22Rv1 (cell line): ENCODE results near the gene GPC1.

Experiments
- ZFX ChIP-seq: fragments of 450-650 bp; IDR thresholded peaks from 2 replicates; pipeline ENCODE4 v1.6.1; 2017; ENCODE audit warnings: antibody characterized with exemption, borderline replicate concordance
- TF ChIP-seq, protein P1 (sequence below): fragments of 450-650 bp; IDR thresholded peaks from 2 replicates; pipeline ENCODE4 v1.5.1; 2017; ENCODE audit warnings: mild to moderate bottlenecking

DNA sequence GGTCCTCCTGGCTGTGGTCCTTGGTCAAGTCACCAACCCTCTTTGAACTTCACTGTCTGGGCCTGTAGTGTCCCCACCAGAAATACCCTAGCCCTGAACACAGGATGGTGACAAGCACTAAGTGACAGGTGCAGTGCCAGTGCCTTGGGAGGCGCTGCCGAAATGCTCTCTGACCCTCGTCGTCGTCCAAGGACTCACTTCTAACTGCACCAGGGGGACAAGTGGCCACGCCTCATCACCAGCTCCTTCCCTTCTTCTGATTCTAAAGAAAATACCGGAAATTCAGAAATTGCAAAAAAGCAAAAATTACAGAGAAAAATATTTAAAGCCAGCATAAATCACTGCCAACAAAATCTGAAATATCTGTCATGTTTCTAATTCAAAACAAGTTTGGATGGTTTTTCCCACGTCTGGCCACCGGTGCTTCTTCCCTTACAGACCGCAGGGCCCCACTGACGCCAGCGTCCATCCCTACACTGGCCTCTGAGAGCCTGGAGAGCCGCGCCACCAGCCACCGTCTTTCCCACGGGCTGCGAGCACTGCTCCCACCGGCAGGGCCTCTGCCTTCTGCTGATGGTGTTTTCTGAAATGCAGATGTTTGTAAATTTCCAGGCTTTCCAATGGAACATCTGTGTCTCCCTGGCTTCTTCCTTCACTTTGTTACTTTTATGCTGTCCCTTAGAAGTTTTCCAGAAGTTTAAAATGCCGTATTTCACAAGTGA, 37.4 kb upstream of the GPC1 start:
- TF ChIP-seq, protein P1, sequence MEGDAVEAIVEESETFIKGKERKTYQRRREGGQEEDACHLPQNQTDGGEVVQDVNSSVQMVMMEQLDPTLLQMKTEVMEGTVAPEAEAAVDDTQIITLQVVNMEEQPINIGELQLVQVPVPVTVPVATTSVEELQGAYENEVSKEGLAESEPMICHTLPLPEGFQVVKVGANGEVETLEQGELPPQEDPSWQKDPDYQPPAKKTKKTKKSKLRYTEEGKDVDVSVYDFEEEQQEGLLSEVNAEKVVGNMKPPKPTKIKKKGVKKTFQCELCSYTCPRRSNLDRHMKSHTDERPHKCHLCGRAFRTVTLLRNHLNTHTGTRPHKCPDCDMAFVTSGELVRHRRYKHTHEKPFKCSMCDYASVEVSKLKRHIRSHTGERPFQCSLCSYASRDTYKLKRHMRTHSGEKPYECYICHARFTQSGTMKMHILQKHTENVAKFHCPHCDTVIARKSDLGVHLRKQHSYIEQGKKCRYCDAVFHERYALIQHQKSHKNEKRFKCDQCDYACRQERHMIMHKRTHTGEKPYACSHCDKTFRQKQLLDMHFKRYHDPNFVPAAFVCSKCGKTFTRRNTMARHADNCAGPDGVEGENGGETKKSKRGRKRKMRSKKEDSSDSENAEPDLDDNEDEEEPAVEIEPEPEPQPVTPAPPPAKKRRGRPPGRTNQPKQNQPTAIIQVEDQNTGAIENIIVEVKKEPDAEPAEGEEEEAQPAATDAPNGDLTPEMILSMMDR, result no peak
- no peak for TF ChIP-seq ZFX
